Stimulated activated CD8-positive, alpha-beta memory T cell treated with anti-CD3 and anti-CD28 coated beads, Interleukin-15, amount 100 ng/mL, for 1 hour (primary cell): ENCODE data around the gene ST6GAL2.

ENCODE experiments used
- DNase-seq: peaks from one replicate; pipeline ENCODE4 v3.0.0-alpha.2; 2020; ENCODE audit warnings: low read depth

ST6GAL2 gene

GRCh38 chr2:106864051-106864450 is 21.9 kb downstream of the ST6GAL2 start:
- DNase-seq, result no peak

GRCh38 chr2:106863387-106863786 is 22.6 kb downstream of the ST6GAL2 start:
- no peak for DNase-seq

- no peak for DNase-seq
Observed at GRCh38 chr2:106859498-106859897, 26.5 kb downstream of the ST6GAL2 start.

- DNase-seq, result no peak
Observed at GRCh38 chr2:106858810-106859209, 27.2 kb downstream of the ST6GAL2 start.

GRCh38 chr2:106857882-106858478 is 28.0 kb downstream of the ST6GAL2 start:
- DNase-seq, result no peak

DNA sequence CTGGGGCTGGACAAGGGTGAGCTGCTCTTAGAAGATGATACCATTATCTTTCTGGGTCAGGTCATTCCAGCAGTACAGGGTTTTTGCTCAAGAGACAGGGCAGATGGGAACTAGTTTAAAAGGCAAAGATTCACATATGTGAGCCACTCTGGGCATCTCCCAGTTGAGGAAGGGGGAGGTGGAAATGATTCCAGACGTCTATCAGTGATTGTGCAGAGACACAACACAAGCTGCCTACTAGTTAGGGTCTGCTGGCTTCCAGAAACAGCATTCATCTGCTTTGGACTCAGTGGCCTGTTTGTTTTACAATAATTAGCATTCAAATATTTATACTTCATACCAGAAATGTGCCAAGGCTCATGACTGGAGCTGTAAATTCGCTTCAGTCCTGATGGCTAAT is 32.3 kb downstream of the ST6GAL2 start:
- no peak for DNase-seq

DNA sequence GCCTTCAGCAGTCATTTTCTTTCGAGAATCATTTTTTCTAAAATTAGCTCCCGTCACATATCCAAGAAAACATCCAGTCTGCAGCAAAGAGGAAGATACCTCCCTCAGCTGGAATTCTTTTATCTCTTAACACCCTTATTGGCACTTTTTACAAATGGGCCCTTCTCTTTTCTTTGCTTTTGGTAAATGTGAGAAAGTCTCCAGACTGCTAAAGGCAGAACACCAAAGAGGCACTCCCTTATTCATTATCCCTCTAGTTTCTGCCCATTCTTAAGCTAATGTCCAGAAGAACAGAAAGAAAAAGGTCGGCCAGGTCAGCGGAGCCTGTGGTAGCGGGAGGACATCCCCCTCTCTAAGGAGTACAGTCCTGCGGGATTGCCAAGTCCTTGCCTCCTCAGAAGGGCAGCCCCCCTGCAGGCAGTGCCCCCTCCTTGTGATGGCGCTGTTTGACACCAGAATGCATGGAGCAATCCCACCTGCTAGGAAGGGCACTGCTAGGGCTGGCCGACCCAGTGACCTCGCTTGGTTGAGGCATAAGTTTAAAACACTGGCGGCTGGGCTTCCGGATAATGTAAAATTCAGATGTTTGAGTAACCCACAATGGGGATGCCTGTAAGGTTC is 34.0 kb downstream of the ST6GAL2 start:
- no peak for DNase-seq

GRCh38 chr2:106851087-106851874 is 34.7 kb downstream of the ST6GAL2 start:
- DNase-seq, result no peak

- DNase-seq, result no peak
Observed at GRCh38 chr2:106849253-106849652, 36.7 kb downstream of the ST6GAL2 start.

GRCh38 chr2:106847366-106847765 is 38.6 kb downstream of the ST6GAL2 start:
- no peak for DNase-seq

DNA sequence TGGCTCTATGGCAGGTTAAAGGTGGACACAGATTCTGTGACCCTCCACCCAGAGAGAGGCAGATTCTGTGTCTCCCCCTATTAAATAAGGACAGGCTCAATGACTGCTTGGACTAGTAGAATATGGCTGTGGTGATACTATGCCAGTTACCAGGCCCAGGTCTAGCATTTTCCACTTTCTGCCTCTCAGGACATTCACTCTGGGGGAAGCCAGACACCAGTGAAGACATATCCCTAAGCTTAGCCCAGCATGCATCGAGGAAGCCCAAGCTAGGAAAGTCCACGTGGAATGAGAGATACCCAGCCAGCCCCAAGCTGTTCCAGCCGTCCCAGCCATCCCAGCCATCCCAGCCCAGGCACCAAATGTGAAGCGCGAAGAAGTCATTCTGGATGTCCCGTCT is 40.3 kb downstream of the ST6GAL2 start:
- DNase-seq, result no peak

GRCh38 chr2:106843910-106844250 is 42.1 kb downstream of the ST6GAL2 start:
- DNase-seq, result no peak

DNA sequence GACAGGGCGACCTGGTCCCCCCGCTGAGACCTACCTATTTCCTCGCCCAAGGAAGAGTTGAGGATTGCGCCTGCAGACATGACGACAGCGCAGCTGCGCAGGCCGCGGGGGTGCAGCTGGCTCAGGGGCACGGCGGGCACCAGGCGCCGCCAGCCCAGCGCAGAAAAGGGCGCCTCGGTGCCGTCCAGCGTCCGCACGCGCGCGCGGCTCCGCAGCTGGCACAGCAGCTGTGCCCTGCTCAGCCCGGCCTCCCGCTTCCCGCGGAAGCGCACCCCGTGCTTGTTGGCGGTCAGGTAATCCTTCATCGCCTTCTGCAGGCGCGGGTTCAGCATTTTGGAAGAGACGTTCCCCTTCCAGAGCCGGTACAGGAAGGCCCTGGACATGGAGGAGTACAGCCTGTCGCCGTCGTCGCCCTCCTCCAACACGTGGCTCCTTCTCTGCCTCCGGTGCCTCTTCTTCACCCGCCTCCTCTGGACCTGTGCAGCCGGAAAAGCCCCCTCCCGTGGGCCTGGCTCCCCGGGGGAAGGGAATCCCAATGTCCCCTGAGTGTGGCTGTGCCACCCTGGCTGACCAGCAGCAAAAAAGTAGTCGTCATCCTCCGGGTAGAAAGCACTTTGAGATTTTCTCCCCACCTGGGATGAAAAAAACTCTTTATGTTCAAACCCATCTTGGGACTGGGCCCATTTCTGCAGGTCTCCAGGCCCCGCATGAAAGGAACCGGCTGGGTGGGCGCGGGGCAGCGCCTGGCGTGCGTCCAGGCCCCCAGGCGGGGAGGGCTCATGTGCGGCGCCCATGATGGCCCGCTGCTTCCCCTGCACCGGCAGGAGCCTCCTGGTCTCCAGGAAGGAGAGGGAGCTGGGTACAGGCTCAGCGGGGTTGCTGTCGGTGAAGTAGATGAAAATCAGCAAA is 42.7 kb downstream of the ST6GAL2 start:
- DNase-seq, result no peak

- DNase-seq, result no peak
Observed at GRCh38 chr2:106841886-106842645, 43.9 kb downstream of the ST6GAL2 start.

DNA sequence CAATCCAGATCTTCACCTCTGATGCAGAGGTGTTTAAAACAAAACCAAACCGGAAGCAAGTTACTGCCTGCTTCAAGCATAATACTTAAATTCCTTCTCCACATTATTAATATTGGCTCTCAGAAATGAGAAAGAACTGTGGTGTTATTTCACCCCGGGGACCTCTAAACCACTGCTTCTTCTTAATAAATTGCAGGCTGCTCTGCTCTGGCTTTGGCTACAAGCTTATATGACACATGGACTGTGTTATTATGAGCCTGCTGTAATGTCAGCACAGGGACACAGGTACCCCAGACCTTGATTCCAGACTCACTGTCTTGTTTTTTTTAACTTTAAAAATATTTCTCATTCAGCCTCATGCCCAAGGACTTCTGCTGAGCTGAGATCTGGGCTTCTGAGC is 45.1 kb downstream of the ST6GAL2 start:
- no peak for DNase-seq

GRCh38 chr2:106839849-106840595 is 45.9 kb downstream of the ST6GAL2 start:
- DNase-seq, result no peak

GRCh38 chr2:106833256-106833655 is 52.7 kb downstream of the ST6GAL2 start:
- no peak for DNase-seq

DNA sequence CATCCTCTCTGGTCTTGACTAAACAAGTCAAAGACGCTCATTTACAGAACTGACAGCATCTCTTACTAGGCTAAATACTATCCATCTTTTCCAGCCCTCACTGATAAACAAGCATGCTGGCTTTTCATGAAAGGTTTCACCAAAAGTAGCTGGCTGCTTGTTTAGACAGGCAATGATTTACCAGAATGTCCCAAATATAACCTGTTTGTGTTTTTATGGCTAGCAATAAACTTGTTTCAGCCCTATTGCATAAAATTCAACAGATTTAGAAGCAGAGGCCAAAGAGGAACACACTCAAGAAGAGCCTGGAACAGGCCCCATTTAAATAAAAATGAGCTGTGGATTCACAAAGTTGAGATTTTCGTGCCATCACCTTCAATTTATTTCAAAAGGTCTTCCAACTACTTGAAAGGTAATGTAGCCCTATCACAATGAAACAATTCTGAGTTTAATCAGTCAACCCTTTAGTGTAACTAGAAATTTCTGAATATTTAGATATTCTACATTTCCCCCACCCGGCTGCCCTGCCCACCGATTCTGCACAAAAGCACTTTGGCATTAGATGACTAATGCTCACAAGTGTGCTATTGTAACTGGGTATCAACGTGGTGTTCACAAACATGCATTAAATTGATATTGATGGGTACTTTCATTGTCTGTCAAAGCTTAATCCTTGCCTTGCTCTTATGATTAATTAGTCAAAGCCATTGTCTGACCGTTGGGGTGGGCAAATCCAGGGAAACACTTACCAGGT is 54.0 kb downstream of the ST6GAL2 start:
- DNase-seq, result no peak

- DNase-seq, result no peak
Observed at GRCh38 chr2:106831241-106831640, 54.7 kb downstream of the ST6GAL2 start.

DNA sequence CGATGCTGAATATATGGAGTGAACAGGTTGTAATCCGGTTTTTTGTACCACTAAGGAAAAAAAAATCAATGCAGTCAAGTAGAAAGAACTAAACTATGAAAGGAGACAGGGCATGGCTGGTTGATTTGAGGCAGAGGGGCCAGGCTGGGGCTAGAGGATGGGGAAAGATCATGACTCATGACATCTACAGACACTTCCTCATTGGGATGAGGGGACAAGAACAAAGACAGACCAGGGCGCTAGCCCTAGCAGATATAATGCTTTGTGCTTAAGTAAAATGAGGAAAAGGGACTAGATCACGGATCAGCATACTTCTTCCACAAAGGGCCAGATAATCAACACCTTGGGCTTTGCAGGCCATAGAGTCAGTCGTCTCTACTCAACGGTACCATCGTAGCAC is 55.8 kb downstream of the ST6GAL2 start:
- DNase-seq, result no peak
